Testis (tissue), 2 donors: Measurements from ENCODE around the gene WDR18.

Source experiments
- CTCF ChIP-seq, 3 experiments: fragments of 450-650 bp in 2 of 3; fragments of 200-600 bp in 1 of 3; sonication (generic) in 1 of 3; IDR thresholded peaks; one replicate each; pipeline ENCODE4 v1.5.1; 2016 to 2019; ENCODE audit warnings: antibody characterized with exemption in 3 of 3, mild to moderate bottlenecking in 2 of 3, moderate library complexity in 1 of 3
- POLR2A ChIP-seq: fragments of 450-650 bp; IDR thresholded peaks from one replicate; pipeline ENCODE4 v1.6.1; 2017; ENCODE audit warnings: antibody characterized with exemption, mild to moderate bottlenecking, moderate library complexity

- TF ChIP-seq CTCF (IDR thresholded peaks at IDR 0.05) (no peak), POLR2A (no peak)
Observed at GRCh38 chr19:1002600-1002999, 18.5 kb downstream of the WDR18 start.
